GM21390 (cell line): ENCODE data around the gene CNTN1.
A peak's percentile ranks its signal among the peaks of the same experiment; 100 is the strongest.

Experiments used
- ATAC-seq: cut with Tn5 transposase; IDR thresholded peaks from one replicate; pipeline ENCODE4 v1.9.1; 2021; ENCODE audit not compliant: unreplicated experiment

The CNTN1 gene

DNA sequence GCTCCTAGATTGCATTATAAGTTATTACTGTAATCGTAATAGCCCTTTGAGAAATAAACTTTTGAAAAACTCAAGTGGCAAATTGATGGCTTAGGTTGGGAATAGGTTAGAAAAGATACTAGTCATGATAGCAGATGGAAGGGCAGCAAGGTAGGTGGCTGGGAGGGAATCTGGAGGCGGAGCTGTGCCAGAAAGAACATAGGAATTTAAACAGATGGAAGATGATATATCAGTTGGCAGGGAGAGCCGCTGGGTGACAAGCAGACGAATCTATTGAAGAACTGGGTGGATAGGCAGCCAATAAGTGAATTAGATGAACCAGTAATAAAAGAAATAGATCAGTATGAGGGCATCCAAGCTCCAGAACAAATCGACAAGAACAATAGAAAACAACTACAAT lies 142.1 kb downstream of the CNTN1 start:
- no peak for ATAC-seq

DNA sequence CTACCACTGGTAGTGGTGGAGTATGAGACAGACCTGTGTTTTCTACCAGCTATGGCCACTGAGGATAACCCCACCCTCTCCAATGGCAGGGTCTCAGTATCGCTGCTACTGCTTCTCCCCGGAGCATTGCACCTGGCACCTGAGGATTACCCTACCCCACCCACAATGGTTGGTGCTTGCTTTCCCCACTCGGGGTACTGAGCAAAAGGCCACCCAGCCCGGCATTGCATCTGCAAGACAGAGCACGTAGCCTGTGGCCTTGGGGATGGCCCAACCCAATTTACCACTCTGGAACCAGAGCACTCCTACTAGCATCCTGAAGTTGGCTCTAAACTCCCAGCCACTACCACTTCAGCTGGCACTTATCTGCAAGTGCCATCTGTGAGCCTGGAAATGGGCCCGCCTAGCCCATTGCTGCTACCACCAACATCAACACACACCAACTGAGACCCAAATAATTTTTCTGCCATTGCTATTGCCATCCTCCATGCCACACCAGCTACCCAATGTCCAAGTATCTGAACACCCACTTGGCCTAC lies 145.7 kb downstream of the CNTN1 start:
- no peak for ATAC-seq

DNA sequence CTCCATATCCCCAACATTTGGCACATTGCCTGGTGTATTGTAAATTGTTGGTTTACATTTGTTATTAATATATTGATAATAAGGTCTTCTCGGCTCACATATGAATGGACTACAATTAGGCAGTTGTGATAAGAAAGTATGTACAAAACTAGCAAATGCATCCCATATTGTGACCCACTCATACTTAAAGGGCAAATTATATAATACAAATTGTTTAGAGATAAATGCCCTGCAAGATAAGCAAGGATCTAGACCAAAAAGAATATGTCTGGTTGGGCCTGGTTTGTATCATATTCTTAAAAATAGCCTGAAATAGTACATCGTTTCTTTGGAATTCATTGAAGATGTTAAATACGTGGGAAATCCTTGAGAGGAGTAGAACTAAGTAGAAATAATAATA lies 151.3 kb downstream of the CNTN1 start:
- no peak for ATAC-seq

DNA sequence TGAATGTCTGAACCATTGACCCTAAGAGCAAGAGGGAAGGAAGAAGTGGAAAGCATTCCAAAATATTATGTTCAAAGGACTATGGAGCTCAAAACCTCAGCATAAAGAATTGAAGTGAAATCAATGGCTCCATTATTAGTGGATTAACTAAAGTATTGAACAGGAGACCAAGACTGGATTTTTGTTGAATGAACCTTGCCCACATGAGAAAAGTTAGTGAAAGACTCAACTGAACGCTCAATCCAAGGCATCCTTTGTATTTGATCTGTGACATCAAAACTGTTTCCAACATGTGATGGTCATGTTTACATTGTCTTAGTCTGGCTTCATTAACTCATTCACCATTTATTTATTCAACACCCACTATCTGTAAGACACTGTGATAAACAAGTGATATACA lies 161.0 kb downstream of the CNTN1 start:
- no peak for ATAC-seq

DNA sequence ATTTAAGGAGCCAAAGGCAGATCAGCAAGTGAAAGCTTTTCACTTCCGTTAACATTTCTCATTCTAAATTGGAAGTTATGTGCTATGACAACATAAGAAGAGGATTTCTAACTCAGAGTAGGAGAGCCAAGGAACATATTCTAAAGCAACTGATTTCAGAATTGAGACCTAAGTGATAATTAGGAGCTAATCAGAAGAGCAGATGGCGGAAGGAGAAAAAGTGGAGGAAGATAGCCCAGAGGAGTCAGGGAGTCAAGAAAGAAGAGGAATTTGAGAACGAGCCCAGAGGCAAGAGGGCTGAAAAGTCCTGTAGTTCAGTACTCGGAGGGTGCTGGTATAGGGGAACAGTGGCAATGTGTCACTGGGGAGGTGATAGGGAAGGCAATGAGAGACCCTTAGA lies 162.4 kb downstream of the CNTN1 start:
- no peak for ATAC-seq

DNA sequence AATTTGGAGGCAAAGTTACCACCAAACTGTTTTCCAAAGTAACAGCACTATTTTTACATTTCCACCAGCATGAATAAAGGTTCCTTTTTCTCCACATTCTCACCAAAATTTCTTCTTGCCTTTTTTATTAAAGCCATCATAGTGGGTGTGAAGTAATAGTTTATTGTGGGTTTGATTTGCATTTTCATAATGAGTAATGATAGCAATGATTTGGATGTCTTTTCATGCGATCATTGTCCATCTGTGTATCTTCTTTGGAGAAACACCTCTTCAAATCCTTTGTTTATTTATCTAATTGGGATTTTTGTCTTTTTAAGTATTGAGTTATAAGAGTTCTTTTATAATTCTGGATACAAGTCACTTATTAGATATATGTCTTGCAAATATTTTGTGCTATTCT lies 172.7 kb downstream of the CNTN1 start:
- no peak for ATAC-seq

DNA sequence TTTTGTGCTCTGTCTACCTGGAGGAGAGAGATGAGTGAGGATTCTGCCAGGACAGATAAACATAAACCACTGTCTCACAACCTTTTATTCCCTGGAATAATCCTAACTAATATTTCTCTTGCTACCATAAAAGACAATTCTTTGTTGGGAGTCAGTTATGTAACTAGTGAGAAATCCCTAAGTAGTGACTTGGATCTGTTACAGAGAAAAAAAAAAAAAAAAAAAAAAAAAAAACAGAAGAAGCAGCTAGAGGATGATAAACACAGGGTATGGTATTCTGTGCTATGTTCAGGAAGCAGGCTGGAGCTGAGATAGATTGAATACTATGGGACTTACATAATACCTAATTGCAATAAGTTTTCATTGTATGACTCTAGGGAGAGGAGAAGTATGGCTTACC lies 178.7 kb downstream of the CNTN1 start:
- no peak for ATAC-seq

DNA sequence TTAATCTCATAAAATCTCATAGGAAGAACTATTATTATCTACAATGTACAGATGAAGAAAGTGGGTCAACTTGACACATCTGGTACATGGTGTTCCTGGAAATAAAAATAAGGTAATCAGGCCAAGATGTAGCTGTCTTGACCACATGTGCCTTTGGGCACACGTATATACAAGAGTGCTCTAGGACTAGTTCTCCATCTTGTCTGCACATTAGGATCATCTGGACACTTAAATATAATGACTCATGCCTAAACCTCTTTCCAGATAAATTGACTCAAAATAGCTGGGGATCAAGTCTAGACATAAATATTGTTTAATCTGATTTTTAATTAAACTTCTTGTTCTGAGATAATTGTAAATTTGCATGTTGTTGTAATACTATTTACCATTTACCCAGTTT lies 182.6 kb downstream of the CNTN1 start:
- ATAC-seq, result no peak

DNA sequence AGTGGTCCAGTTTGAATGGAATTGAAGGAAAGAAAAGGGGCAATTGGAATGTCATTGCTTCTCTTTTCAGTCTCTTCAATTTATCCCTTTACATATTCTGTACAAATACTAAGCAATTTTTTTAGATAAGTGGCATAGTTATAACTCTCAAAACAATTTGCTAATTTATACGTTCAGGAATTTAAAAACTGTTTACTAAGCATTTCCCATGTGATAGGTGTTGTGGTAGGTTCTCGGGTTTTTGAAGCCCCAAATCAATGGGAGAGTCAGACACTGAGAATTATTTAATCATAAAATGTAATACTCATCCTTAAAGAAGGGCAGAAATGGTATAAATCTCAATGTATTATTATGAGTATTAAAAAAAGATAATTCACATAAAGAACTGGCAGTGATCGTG lies 197.1 kb downstream of the CNTN1 start:
- no peak for ATAC-seq

DNA sequence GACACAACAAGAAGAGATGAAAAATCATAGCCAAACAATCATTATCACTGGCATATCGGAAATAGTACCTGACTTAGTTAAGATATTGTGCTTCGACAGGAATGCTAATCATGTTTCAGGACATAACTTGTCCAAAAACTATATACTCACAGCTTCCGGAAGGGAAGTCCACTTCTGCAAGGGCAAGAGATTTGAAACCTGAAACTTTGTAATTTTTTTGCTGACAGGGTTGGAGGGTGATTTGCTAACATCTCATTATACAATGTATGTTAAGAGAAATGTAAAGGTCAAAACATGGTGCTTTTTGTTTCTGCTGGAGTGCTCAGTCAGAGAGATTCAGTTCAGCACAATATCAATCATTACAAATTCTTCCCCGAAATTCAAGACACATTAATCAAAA lies 200.3 kb downstream of the CNTN1 start:
- ATAC-seq, result no peak

DNA sequence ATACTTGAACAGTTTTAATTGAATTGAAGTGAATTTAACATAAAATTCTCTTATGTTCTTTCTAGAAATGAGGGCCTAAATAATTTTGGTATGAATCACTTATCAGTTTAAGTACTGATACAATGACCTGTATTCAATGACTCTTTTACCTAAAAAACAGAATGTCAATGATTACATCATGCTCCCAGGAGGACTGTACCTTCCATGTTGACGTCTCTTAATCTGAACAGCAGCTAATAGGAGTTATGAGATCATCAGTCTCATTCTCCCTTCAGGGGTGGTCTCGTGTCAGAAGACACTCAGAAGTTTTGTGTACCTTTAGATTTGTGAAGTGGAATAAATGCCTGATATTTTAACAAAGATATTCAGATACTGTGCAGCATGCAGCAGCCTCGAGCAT lies 206.3 kb downstream of the CNTN1 start:
- no peak for ATAC-seq

DNA sequence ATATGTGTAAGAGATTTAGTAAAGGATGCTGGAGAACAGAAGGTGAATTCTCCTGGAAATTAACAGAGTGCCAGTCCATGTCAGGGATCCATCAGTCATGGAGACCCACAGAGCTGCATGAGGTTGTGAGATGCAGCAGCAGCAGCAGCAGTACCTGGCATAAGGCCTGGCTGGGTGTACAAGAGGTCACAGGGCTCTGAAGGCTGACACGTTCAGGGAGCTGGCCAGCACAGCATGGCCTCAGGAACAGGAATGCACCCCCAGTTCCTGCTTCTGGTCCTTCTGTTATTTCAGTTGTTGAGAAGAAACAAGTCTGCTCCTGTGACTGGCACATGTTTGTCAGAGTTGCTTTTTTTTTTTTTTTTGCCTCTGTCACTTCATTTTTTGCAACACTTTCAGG lies 210.8 kb downstream of the CNTN1 start:
- no peak for ATAC-seq

DNA sequence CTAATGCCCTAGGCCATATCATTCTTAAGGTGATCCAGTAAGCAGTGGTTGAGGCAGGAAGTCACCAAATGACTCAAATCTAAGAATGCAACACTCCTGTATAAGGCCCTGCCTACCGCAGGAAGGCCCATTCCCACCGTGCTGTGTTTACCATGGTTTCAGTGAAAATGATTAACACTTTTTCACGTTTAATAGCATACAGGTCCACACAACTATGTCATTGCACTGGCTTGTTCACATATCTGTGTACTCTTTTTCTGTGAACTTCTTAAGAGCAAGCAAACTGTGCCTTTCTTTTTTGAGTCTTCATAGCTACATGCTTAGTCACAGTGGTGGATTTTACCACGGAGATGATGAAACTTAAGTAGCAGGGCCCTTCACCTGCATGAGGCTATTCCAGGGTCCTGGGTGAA lies 214.9 kb downstream of the CNTN1 start:
- ATAC-seq, result peak; percentile 70

DNA sequence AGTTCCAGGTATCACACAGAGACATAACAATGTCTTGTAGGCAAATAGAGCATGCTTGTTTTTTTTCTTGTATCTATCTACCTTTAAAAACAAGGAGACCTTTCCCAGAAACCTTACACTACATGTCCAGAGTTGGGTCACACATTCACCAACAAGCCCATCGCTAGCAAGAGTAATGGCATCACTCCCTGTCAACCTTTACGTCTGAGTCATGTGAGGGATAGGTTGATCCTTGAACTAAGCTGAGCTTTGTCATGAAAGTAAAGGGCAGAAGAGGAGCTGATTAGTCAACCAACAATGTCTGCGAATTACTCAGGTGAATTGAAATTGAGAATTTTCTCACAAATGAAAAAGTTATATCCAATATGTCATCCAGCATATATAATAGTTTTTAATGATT lies 219.4 kb downstream of the CNTN1 start:
- ATAC-seq, result no peak

DNA sequence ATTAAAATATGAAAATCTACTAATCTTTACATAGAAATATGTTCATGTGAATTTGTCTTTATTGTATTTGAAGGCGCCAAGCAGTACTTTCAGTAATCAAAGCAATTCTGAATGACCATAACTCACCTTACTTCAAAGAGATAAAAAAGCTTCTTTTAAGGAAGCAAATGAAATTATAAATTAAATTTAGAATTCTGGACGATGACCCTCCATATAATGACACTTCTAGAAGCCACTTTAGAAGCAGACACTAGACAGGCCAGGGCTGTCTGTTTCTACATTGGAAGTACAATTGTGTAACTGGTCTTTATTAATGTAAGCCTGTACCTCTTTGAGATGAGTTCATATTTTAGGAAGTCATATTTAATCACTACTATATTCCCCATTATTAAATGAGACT lies 222.9 kb downstream of the CNTN1 start:
- ATAC-seq, result no peak

DNA sequence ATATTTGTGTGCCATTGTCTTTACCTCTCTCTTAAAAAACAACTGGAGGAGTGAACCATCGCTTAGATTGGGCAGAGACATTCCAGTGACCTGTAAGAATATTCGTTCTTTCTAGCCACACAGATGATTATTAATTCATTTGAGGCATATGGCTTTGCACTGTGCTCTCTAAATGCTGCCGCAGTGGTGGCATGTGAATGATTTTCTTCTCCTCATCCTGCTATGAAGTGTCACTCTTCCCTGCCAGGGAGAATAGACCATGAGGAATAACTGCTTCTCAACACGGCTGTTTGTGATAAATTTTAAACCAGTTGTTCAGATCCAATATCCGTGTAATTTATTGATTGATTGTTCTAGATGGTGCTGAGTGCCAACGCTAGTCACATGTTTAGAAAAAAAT lies 225.3 kb downstream of the CNTN1 start:
- ATAC-seq, result no peak

DNA sequence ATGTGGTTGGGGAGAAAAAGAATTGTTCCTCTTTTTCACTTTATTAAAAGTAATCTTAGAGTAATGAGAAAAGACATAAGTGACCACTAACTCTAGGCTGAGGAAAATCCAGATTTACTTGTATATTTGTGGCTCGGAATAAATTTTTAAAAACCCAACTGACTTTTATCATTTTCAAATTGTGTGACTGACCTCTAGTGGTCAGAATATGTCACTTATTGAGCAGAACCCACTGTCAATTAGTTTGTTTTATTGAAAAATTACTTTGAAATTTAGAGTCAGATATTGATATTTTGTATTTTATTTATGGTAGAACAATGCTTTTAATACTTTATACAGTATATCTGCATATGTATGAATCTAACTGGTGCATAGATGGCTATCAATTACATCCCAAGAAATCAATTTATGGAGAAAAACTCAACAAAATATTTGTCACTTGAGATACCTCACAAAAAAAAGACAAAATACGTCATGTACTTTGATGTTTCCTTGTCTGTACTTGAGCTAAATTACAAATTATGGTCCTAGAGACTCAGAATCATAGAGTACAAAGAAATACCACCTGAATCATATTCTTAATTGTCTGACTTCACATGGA lies 229.4 kb downstream of the CNTN1 start:
- no peak for ATAC-seq

DNA sequence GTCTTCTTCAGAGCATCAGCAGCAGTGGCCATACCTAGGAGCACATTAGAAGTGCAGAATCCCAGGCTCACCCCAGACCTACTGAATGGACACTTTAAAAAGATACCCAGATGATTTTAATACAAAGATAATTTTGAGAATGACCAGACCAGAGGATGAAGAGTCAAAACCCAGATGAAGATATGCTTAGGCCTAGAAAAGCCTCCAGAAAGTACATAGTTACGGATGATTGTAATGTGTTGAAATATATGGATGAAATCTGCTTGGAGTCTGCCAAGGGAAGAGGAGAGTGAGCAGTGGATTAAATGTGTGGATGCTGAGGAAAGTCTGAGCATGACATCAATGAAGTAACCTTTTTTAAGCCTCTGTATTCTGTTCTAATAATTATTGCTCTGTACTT lies 245.7 kb downstream of the CNTN1 start:
- ATAC-seq, result no peak

DNA sequence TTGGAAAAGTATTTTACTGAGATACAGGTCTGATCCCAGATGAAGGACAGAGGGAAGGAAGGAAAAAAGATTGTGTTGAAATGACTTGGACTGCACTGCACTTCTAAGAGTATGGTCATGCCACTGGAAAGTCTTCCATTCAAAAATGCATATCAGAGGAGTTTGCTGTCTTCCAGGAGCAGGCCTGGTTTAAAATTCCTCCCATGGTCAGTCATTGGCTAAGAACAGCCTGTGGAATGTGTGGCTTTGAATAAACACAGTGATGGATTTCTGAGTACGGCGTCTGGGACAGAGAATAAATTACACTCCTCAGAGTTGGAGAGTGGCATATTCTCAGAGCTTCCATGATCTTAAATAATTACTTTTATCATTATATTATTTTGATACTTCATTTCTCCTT lies 250.1 kb downstream of the CNTN1 start:
- ATAC-seq, result no peak

DNA sequence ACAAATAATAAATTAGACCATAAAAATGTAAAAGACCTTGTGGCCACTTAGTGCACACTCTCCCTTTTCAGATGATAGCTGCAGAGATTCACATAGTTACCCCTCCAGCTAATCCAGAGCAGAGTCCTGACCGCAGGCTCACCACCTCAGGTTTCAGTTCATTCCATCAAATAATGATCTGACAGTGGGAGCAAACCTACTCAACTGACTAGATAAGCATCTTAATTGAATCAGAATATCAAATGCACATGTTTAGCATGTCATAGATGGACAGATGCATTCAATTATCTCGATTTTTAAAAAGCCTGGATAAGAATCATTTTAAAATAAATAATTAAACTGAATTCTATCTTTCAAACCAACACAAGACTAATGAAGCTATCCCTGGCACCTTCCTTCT lies 253.5 kb downstream of the CNTN1 start:
- no peak for ATAC-seq

DNA sequence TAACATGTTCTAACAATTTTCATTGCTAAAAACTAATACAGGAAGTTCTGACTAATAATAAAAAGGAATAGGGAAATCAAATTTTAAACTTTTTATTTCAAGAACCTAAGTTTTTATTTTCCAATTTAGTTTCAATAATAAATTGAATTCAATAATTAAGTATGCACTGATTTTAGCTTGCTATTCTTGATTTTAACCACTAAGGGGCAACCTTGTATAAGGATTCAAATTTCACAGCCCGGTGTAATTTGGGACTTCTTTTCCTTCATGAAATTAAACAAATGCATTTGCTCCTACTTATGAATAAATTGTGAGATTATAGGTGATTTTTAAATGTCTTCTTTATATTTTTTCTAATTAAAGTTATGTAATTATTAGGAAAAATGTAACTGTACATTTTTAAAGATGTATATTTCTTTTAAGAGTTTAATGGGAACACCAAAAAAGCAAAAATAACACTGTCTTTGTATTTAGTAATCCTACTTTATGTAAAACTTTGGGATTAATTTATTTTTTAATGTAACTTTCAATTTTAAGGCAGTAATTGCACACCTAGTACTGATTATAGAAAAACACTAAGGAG lies 254.5 kb downstream of the CNTN1 start:
- ATAC-seq, result no peak

DNA sequence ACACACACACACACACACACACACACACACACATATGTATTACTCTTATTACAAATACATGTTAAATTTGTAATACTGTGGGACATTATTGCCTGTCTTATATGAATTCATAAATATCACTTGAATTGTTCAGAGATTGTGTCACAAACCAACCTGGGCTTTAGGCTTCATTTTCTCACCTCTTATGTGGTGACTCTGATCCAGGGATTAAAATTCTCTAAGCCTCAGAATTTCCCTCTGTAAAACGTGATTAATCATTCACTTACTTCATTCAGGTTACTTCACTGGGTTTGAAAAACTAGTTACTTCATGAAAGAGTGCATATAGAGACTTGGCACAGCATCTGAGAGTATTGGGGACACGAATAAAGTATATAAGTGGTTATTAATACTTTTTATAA lies 255.6 kb downstream of the CNTN1 start:
- ATAC-seq, result no peak

DNA sequence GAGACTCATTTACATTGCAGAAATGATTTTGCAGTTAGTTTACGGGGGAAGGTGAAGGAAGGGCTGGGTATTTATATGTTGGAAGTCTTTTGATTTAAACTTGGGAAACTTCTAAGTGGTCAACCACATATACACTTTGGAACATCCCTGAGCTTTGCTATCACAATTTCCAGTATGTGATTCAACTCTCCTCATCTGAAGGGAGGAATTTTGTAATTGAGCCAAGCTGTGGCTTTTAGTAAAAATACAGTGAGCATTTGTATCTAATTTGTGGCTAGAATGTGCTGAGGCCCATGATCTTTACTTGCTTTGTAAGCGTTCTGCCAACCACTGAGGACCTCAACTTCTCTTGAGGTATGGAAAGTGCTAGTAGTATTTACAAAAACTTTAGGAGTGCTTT lies 260.8 kb downstream of the CNTN1 start:
- no peak for ATAC-seq
